Colonic mucosa (tissue), 4 donors: ENCODE data around the gene RNF17. TPM values are rescaled to one million over a fixed set of nuclear protein-coding genes. Genes with fewer than 3 reads are reported as not detected.

Source experiments
- DNase-seq: peaks from one replicate; pipeline ENCODE4 v3.0.0-alpha.2; 2020
- H3K27ac ChIP-seq: fragments of 200-600 bp; one replicate; pipeline ENCODE4 v1.8.0; 2021
- H3K27me3 ChIP-seq: fragments of 200-600 bp; one replicate; pipeline ENCODE4 v1.8.0; 2021
- H3K36me3 ChIP-seq: fragments of 200-600 bp; one replicate; pipeline ENCODE4 v1.8.0; 2021
- H3K4me1 ChIP-seq: fragments of 200-600 bp; one replicate; pipeline ENCODE4 v1.8.0; 2021; ENCODE audit warnings: mild to moderate bottlenecking
- H3K4me3 ChIP-seq: fragments of 200-600 bp; one replicate; pipeline ENCODE4 v1.8.0; 2021
- H3K9ac ChIP-seq, 2 donors: one replicate each; pipeline ENCODE4 v1.7.0; 2013; ENCODE audit warnings: control low read depth in 2 of 2, low read depth in 2 of 2, low read length in 2 of 2
- H3K9me3 ChIP-seq: fragments of 200-600 bp; one replicate; pipeline ENCODE4 v1.8.0; 2021
- intact Hi-C: fragments of 100-400 bp; cut with DNase I; formaldehyde crosslinking; loops from one replicate; pipeline ENCODE4 v1.14.1; 2022
- total RNA-seq, 2 donors: library from RNA; stranded (reverse); fragmentation: NEBNext Ultra II Directional in 1 of 2; extraction: Animal tissue kit (Norgen Biotek cat#: 25700) in 1 of 2; gene quantifications; one replicate each; pipeline ENCODE4 v1.2.1, GENCODE V29; 2021
- TF ChIP-seq, protein P1 (sequence below): fragments of 200-600 bp; IDR thresholded peaks from one replicate; pipeline ENCODE4 v1.8.0; 2022; ENCODE audit warnings: antibody characterized with exemption, mild to moderate bottlenecking
- donor health status: healthy.
- donor health status: DM: no; HTN: no; CAD: no.
- donor health status: DM: no; HTN: no; CAD: no.

The RNF17 gene
- total RNA-seq, 2 donors from 2014 or later, result not detected

DNA sequence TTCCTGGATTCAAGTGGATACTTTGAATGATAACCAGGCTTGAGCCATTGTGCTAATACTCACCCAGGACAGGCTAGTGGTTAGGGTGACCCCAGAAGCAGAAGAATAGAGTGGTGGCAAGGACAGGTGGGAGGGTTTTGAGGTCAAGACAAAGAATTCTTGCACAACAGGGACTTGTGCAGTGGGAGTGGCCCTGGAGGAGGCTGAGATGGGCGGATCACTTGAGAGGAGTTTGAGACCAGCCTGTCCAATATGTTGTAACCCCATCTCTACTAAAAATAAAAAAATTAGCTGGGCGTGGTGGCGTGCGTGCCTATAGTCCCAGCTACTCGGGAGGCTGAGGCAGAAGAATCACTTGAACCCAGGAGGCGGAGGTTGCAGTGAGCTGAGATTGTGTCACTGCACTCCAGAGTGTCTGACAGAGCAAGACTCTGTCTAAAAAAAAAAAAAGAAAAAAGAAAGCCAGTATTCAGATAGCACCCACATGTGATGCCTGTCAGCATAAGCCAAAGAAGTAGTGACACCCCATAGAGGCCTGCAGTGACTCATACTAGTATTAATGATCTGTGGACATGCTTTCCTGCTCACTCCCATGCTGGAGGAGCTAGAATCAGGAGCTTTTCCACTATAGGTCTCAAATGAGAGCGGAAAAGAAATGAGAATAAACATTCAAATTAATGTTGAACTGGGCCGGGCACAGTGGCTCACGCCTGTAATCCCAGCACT is 78.7 kb downstream of the RNF17 start:
- no peaks in the 10 kb centered on the region for H3K4me1 ChIP-seq
- TF ChIP-seq, protein P1, sequence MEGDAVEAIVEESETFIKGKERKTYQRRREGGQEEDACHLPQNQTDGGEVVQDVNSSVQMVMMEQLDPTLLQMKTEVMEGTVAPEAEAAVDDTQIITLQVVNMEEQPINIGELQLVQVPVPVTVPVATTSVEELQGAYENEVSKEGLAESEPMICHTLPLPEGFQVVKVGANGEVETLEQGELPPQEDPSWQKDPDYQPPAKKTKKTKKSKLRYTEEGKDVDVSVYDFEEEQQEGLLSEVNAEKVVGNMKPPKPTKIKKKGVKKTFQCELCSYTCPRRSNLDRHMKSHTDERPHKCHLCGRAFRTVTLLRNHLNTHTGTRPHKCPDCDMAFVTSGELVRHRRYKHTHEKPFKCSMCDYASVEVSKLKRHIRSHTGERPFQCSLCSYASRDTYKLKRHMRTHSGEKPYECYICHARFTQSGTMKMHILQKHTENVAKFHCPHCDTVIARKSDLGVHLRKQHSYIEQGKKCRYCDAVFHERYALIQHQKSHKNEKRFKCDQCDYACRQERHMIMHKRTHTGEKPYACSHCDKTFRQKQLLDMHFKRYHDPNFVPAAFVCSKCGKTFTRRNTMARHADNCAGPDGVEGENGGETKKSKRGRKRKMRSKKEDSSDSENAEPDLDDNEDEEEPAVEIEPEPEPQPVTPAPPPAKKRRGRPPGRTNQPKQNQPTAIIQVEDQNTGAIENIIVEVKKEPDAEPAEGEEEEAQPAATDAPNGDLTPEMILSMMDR, result no peak

DNA sequence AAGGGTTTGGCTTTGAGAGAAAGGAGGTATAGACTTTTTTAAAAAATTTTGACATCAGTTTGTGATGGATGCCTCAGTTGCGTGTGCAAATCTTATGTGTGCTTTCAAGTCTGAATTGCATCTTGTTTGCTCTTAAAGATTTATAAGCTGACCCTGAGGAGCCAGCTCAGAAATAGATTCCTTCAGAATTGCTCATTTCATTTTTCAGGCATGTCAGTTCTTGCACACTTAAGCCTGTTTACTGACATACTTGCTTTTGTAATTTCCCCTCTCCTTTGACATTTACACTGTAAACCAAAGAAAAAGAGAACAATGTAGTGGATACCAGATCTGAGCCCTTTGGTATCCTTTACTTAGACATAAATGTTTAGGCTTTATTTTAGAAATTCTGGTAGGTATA is 87.6 kb downstream of the RNF17 start:
- intact Hi-C loops, result no loop called here
- Histone ChIP-seq H3K4me3 (no peak overlapping the region), H3K4me1 (no peaks in the 10 kb centered on the region), H3K36me3 (no peaks in the 10 kb centered on the region), H3K9me3 (no peaks in the 10 kb centered on the region), H3K9ac (no peak overlapping the region), H3K27me3 (no peaks in the 10 kb centered on the region), H3K27ac (no peak overlapping the region)
- no peak for DNase-seq
- TF ChIP-seq, protein P1, result no peak

More for the DNA sequence above, 78.7 kb downstream of the RNF17 start:
- H3K27me3 ChIP-seq, result no peaks in the 10 kb centered on the region
- H3K27ac ChIP-seq, result no peak overlapping the region
- H3K9me3 ChIP-seq, result no peaks in the 10 kb centered on the region
- intact Hi-C loops, result no loop called here
- no peak overlapping the region for H3K9ac ChIP-seq
- no peak for DNase-seq
- no peaks in the 10 kb centered on the region for H3K36me3 ChIP-seq
- no peak overlapping the region for H3K4me3 ChIP-seq

DNA sequence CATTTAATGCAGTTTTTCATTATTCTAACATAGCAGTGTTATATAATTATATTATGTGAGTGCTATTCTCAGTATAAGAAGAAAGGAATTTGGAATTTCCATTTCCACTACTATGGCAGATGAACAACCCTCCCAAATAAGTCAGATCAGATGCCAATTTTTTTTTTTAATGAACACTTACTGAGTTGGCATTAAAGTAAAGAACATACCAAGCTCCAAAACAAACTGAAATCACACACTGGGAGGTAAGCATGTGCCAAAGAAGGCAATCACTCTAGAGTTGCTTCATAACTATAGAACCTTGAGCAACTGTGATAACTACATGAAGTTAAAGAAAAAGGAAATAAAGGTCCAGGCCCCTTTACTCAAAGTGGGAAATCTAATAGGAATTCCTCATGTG is 90.3 kb downstream of the RNF17 start:
- TF ChIP-seq, protein P1, result no peak
- intact Hi-C loops, result no loop called here
- Histone ChIP-seq H3K27me3 (no peaks in the 10 kb centered on the region), H3K4me1 (no peaks in the 10 kb centered on the region), H3K9me3 (no peaks in the 10 kb centered on the region), H3K9ac (no peak overlapping the region), H3K4me3 (no peak overlapping the region), H3K27ac (no peak overlapping the region), H3K36me3 (no peaks in the 10 kb centered on the region)
- no peak for DNase-seq

DNA sequence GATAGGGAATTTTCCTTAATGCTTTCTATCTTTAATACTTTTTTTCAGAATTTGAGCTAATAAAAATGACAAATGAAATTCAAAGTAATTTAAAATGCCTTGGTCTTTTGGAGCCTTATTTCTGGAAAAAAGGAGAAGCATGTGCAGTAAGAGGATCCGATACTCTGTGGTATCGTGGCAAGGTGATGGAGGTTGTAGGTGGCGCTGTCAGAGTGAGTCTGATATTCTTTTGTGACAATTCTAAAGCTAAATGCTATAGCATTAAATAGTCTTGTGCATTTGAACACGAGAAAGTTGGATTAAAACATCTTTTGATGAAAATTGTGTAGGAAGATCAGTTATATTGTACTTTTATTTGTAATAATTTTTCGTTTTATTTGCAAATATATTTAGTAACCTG is 95.0 kb downstream of the RNF17 start:
- Histone ChIP-seq H3K9me3 (no peaks in the 10 kb centered on the region), H3K27ac (no peak overlapping the region), H3K4me3 (no peak overlapping the region), H3K36me3 (no peaks in the 10 kb centered on the region), H3K27me3 (no peaks in the 10 kb centered on the region), H3K4me1 (no peaks in the 10 kb centered on the region), H3K9ac (no peak overlapping the region)
- TF ChIP-seq, protein P1, result no peak
- no peak for DNase-seq
- intact Hi-C loops, result no loop called here

DNA sequence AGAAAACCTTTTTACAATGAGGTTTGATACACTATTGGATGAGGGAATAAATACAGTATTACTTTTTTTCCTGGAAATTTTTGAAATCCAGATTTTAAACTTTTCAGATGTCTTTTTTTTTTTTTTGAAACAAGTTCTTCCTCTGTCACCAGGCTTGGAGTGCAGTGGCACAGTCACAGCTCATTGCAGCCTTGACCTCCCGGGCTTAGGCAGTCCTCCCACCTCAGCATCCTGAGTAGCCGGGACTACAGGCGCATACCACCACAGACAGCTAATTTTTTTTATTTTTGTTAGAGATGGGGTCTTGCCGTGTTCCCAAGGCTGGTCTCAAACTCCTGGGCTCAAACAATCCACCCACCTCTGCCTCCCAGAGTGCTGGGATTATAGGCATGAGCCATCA is 96.8 kb downstream of the RNF17 start:
- H3K4me3 ChIP-seq, result no peak overlapping the region
- no peak overlapping the region for H3K9ac ChIP-seq
- H3K36me3 ChIP-seq, result no peaks in the 10 kb centered on the region
- no peaks in the 10 kb centered on the region for H3K9me3 ChIP-seq
- DNase-seq, result no peak
- peaks cover 3% of the 10 kb centered on the region for H3K4me1 ChIP-seq
- no peak overlapping the region for H3K27ac ChIP-seq
- TF ChIP-seq, protein P1, result no peak
- no peaks in the 10 kb centered on the region for H3K27me3 ChIP-seq
- intact Hi-C loops, result no loop called here
